GM12878 (cell line): Measurements from ENCODE around the gene TEPSIN.

Source experiments
- CTCF ChIP-seq, 3 experiments: IDR thresholded peaks in 2 of 3; conservative IDR thresholded peaks in 1 of 3; 2 replicates each; pipeline ENCODE4 v1.5.1; 2011; ENCODE audit warnings: low read depth in 3 of 3, low read length in 3 of 3, mild to moderate bottlenecking in 3 of 3, control low read depth in 2 of 3, moderate library complexity in 2 of 3, inconsistent platforms in 1 of 3, mixed read lengths in 1 of 3; ENCODE audit not compliant: control insufficient read depth in 2 of 3, insufficient read depth in 1 of 3; ENCODE audit errors: extremely low read depth in 1 of 3
- EZH2 ChIP-seq: IDR thresholded peaks from 2 replicates; pipeline ENCODE4 v1.6.1; 2012; ENCODE audit warnings: low read depth, mild to moderate bottlenecking, control low read depth, inconsistent platforms, low read length, borderline replicate concordance; ENCODE audit not compliant: control insufficient read depth
- ZNF592 ChIP-seq: fragments of 450-650 bp; IDR thresholded peaks from 2 replicates; pipeline ENCODE4 v1.6.1; 2017; ENCODE audit warnings: mild to moderate bottlenecking, moderate library complexity

- TF ChIP-seq EZH2 (no peak), ZNF592 (no peak), CTCF (IDR thresholded peaks at IDR 0.05 in 2 of 3, conservative IDR thresholded peaks at IDR 0.05 in 1 of 3; ENCODE audit: control insufficient read depth in 2 of 3, extremely low read depth in 1 of 3, insufficient read depth in 1 of 3, low read depth in 3 of 3, low read length in 3 of 3) (no peak)
These were observed 59.6 kb downstream of the TEPSIN start for GRCh38 chr17:81179220-81179619.
